Stimulated activated effector memory CD8-positive, alpha-beta T cell treated with anti-CD3 and anti-CD28 coated beads, Interleukin-12 subunit alpha, Interleukin-12 subunit beta, amount 100 ng/mL, for 72 hours (primary cell): ENCODE results near the gene ADAM10.

ENCODE experiments used
- ATAC-seq: fragments of 150-1000 bp; cut with Tn5 transposase; 2 replicates; pipeline ENCODE4 v1.10.0; 2021
- DNase-seq, 2 donors: peaks; one replicate each; pipeline ENCODE4 v3.0.0; 2021 to 2022; ENCODE audit warnings: low spot score in 2 of 2
- H3K27ac Mint-ChIP-seq: one replicate; pipeline ENCODE4 v1.8.0; 2022; ENCODE audit warnings: mild to moderate bottlenecking, mixed read lengths
- H3K36me3 Mint-ChIP-seq: one replicate; pipeline ENCODE4 v1.8.0; 2022; ENCODE audit warnings: mild to moderate bottlenecking, mixed read lengths
- H3K4me1 Mint-ChIP-seq: one replicate; pipeline ENCODE4 v1.8.0; 2022; ENCODE audit warnings: mixed read lengths
- H3K4me3 Mint-ChIP-seq: one replicate; pipeline ENCODE4 v1.8.0; 2022; ENCODE audit warnings: mild to moderate bottlenecking, mixed read lengths
- H3K9me3 Mint-ChIP-seq: one replicate; pipeline ENCODE4 v1.8.0; 2022; ENCODE audit warnings: mixed read lengths

The ADAM10 gene

GRCh38 chr15:58559904-58560588 is 189.5 kb downstream of the ADAM10 start:
- Mint-ChIP-seq H3K27ac (no peak overlapping the region), H3K36me3 (no peaks in the 10 kb centered on the region), H3K4me1 (peaks cover 4% of the 10 kb centered on the region), H3K4me3 (no peak overlapping the region), H3K9me3 (no peaks in the 10 kb centered on the region)
- ATAC-seq (no peak), DNase-seq (no peak)

- Mint-ChIP-seq H3K27ac (no peak overlapping the region), H3K9me3 (no peaks in the 10 kb centered on the region), H3K36me3 (no peaks in the 10 kb centered on the region), H3K4me1 (peaks cover 1% of the 10 kb centered on the region), H3K4me3 (no peak overlapping the region)
- DNase-seq (no peak), ATAC-seq (no peak)
Measured at GRCh38 chr15:58558777-58559176, 190.7 kb downstream of the ADAM10 start.

- DNase-seq (no peak), ATAC-seq (no peak)
- no peaks in the 10 kb centered on the region for H3K36me3 Mint-ChIP-seq
- no peak overlapping the region for H3K27ac Mint-ChIP-seq
- H3K4me3 Mint-ChIP-seq: no peak overlapping the region
- peaks cover 11% of the 10 kb centered on the region for H3K4me1 Mint-ChIP-seq
- H3K9me3 Mint-ChIP-seq: no peaks in the 10 kb centered on the region
Measured at GRCh38 chr15:58556541-58556940, 193.0 kb downstream of the ADAM10 start.

GRCh38 chr15:58556028-58556361 is 193.5 kb downstream of the ADAM10 start:
- Mint-ChIP-seq H3K36me3 (no peaks in the 10 kb centered on the region), H3K4me3 (no peak overlapping the region), H3K9me3 (no peaks in the 10 kb centered on the region), H3K27ac (no peak overlapping the region), H3K4me1 (peaks cover 16% of the 10 kb centered on the region)
- ATAC-seq (no peak), DNase-seq (no peak)

- ATAC-seq (no peak), DNase-seq (no peak)
- Mint-ChIP-seq H3K9me3 (no peaks in the 10 kb centered on the region), H3K4me1 (peaks cover 19% of the 10 kb centered on the region), H3K27ac (no peak overlapping the region), H3K4me3 (no peak overlapping the region), H3K36me3 (no peaks in the 10 kb centered on the region)
Measured at GRCh38 chr15:58555162-58556027, 194.1 kb downstream of the ADAM10 start.

- Mint-ChIP-seq H3K27ac (no peak overlapping the region), H3K9me3 (no peaks in the 10 kb centered on the region), H3K4me3 (no peak overlapping the region), H3K4me1 (peaks cover 25% of the 10 kb centered on the region), H3K36me3 (no peaks in the 10 kb centered on the region)
- no peak for ATAC-seq
- DNase-seq: no peak
Measured at GRCh38 chr15:58554758-58555157, 194.7 kb downstream of the ADAM10 start.

- no peaks in the 10 kb centered on the region for H3K9me3 Mint-ChIP-seq
- no peak overlapping the region for H3K4me3 Mint-ChIP-seq
- DNase-seq (no peak), ATAC-seq (no peak)
- H3K27ac Mint-ChIP-seq: no peak overlapping the region
- H3K4me1 Mint-ChIP-seq: peaks cover 25% of the 10 kb centered on the region
- no peaks in the 10 kb centered on the region for H3K36me3 Mint-ChIP-seq
Measured at GRCh38 chr15:58553365-58553918, 196.1 kb downstream of the ADAM10 start.

- ATAC-seq: no peak
- Mint-ChIP-seq H3K27ac (no peak overlapping the region), H3K4me3 (no peak overlapping the region), H3K4me1 (peaks cover 25% of the 10 kb centered on the region), H3K9me3 (no peaks in the 10 kb centered on the region), H3K36me3 (no peaks in the 10 kb centered on the region)
- DNase-seq: no peak
Measured at GRCh38 chr15:58552505-58553364, 196.8 kb downstream of the ADAM10 start.

- peaks cover 27% of the 10 kb centered on the region for H3K4me1 Mint-ChIP-seq
- DNase-seq: no peak
- H3K4me3 Mint-ChIP-seq: no peak overlapping the region
- ATAC-seq: no peak
- H3K9me3 Mint-ChIP-seq: no peaks in the 10 kb centered on the region
- H3K36me3 Mint-ChIP-seq: no peaks in the 10 kb centered on the region
- no peak overlapping the region for H3K27ac Mint-ChIP-seq
Measured at GRCh38 chr15:58551764-58552504, 197.6 kb downstream of the ADAM10 start.

- no peak for ATAC-seq
- Mint-ChIP-seq H3K9me3 (no peaks in the 10 kb centered on the region), H3K27ac (no peak overlapping the region), H3K36me3 (no peaks in the 10 kb centered on the region), H3K4me3 (no peak overlapping the region), H3K4me1 (peaks cover 34% of the 10 kb centered on the region)
- no peak for DNase-seq
Measured at GRCh38 chr15:58551084-58551763, 198.3 kb downstream of the ADAM10 start.

GRCh38 chr15:58549785-58550074 is 199.8 kb downstream of the ADAM10 start:
- Mint-ChIP-seq H3K36me3 (no peaks in the 10 kb centered on the region), H3K4me1 (peaks cover 46% of the 10 kb centered on the region), H3K27ac (peak overlapping the region; percentile 15), H3K9me3 (no peaks in the 10 kb centered on the region), H3K4me3 (no peak overlapping the region)
- no peak for ATAC-seq
- DNase-seq: no peak

- DNase-seq: no peak
- H3K4me1 Mint-ChIP-seq: peaks cover 49% of the 10 kb centered on the region
- H3K4me3 Mint-ChIP-seq: no peak overlapping the region
Measured at GRCh38 chr15:58549013-58549784, 200.3 kb downstream of the ADAM10 start.

GRCh38 chr15:58548308-58549012 is 201.0 kb downstream of the ADAM10 start:
- no peaks in the 10 kb centered on the region for H3K36me3 Mint-ChIP-seq
- no peaks in the 10 kb centered on the region for H3K9me3 Mint-ChIP-seq
- no peak for DNase-seq
- H3K4me1 Mint-ChIP-seq: peaks cover 44% of the 10 kb centered on the region
- ATAC-seq: no peak
- peak overlapping the region; percentile 66 for H3K27ac Mint-ChIP-seq
- no peak overlapping the region for H3K4me3 Mint-ChIP-seq

More at GRCh38 chr15:58549013-58549784, 200.3 kb downstream of the ADAM10 start:
- no peaks in the 10 kb centered on the region for H3K36me3 Mint-ChIP-seq
- no peak for ATAC-seq
- no peaks in the 10 kb centered on the region for H3K9me3 Mint-ChIP-seq
- H3K27ac Mint-ChIP-seq: peak overlapping the region; percentile 66
